HG02798 (cell line): ENCODE results near the gene PRKAR2B.
"Not testable (repeated sequence)": the region's sequence is repeated elsewhere in the genome, so short reads cannot be mapped to it uniquely, and the experiment has no call there.

Source experiments
- ATAC-seq: cut with Tn5 transposase; IDR thresholded peaks from one replicate; pipeline ENCODE4 v1.9.1; 2021; ENCODE audit warnings: mild to moderate bottlenecking; ENCODE audit not compliant: unreplicated experiment, poor library complexity

The PRKAR2B gene

DNA sequence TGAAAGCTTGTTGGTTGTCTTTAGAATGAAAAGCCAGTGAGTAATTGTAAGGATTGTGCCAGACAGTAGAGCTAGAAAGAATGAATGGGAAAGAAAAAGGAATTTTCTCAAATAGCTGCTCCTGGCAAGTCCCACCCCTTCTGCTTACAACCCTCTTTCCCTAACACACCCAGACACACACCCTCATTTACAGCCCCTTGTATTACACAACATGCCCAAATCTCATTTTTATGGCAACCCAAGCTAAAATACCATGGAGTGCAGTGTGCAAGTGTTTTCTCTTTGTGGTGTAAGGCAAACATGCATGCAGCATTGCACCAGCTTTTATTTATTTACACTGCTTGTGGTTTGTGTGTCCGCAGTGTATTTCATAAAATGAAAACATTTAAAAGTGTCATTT, 1.5 kb downstream of the PRKAR2B start:
- ATAC-seq: no peak

DNA sequence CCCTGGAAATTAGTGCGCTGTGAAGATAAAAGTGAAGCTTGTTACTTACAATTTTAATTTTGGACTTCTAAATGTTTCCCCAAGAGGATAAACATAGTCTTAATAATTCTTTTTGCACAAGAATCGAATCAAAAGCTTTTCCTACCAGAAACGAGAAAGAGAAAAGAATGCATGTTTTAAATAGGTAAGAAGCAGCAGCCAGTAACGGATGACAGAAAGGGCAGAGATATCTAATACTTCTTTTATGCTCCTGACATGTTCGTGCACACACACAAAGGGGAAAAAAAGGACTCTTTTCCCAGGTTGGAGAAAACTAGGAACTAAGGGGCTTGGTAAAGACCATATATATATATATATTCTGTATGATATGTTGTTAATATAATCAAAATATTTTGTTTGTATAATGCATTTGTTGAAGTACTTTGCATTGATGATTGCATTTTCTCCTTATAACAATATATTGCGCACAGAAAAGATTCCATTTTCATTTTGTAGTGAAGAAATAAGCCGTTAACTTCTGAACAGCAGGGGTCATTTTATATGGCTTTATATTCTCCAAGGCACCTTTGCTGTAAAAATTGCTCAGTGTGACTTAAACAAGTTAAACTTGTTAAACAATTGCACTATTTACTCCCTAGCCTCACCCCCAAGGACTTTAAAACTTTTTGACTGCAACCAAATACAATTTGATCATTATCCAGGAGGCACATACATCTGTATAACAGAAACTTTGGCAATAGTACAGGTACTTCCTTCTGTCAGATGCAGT, 2.2 kb downstream of the PRKAR2B start:
- no peak for ATAC-seq

DNA sequence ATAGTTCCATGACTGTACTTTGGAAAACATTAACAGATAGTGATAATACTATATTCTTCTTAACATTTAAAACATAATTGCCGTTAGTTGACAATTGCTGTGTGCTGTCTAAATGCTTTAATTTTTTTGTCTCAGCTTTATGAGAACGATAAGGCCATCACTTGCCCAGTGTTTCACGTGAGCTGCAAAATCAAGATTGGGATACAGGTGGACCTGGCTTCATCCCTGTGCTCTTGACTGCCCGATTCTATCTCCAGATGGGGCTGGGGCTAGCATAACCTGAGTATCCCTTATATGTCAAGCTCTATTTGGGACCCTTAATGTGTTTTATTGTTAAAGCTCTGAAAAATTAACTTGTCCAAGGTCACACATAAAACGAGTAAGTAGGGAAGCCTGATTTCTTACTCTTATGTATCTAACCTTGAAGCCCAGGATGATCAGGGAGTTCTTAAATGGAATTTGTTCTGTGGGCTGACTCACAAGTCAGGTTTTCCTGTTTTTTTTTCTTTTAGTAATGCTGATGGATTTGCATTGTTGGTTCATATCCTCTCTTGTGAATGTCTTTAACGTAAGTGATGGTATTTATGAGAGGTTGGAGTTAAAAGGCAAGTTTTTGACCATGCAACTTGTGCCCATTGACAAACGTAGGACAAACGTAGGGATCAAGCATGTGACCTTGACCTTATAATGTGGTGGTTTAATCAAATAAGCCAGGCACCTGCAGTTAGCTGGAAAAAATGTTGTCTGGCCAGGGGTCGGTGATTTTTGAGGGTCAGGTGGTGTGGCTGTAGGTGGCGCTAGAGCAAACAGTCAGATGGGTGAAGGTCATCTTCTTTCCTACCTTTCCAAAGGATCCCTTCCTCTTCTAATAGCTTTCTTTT, 3.6 kb downstream of the PRKAR2B start:
- no peak for ATAC-seq

GRCh38 chr7:107048783-107049418, 4.4 kb downstream of the PRKAR2B start:
- ATAC-seq: no peak

GRCh38 chr7:107049480-107049879, 5.0 kb downstream of the PRKAR2B start:
- no peak for ATAC-seq

DNA sequence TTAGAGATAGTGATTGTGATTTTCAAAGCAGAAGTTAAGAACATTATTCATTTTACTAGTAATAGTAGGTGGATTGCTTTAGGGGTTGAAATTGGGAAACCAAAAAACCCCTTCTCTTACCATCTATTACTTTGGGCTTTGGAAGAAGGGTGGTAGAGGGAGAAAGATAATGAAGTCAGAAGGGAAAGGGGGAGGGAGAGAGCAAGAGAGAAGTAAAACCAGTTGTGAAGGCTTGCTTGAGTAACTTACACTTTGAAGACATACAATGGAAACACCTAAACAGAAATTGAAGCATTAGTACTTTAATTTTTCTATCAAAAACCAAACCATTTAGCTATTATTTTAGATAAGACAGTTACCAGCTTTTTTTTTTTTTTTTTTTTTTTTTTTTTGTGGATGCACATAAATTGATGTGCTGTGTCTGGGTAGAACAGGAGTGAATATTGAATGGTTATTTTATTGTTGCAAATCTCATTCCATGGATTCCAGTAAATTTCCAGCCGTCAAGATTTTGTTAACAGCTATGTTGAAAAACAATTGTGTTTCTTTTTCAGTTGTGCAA, 5.5 kb downstream of the PRKAR2B start:
- no peak for ATAC-seq

DNA sequence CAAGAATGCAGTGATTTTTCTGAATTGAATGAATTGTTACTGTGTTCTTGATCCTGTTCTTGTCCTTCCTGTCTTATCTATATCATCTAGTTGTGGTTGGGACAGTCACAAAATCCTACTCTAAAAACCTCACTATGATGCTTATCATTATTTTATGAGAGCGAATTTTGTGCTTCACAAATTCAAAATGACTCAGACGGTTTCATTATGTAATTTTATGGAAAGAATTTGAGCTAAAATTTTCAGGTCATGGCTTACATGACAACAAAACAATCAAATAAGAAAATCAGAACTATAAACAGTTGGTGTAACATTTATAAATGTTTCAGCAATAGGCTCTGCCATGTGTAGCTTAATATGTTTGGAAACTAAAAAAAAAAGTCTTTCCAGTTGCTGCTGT, 6.9 kb downstream of the PRKAR2B start:
- ATAC-seq: no peak

- ATAC-seq: not testable (repeated sequence)
Observed at GRCh38 chr7:107054965-107055364, 10.5 kb downstream of the PRKAR2B start.

DNA sequence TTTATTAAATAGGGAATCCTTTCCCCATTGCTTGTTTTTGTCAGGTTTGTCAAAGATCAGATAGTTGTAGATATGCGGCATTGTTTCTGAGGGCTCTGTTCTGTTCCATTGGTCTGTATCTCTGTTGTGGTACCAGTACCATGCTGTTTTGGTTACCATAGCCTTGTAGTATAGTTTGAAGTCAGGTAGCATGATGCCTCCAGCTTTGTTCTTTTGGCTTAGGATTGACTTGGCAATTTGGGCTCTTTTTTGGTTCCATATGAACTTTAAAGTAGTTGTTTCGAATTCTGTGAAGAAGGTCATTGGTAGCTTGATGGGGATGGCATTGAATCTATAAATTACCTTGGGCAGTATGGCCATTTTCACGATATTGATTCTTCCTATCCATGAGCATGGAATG, 11.6 kb downstream of the PRKAR2B start:
- not testable (repeated sequence) for ATAC-seq

GRCh38 chr7:107056728-107057473, 12.4 kb downstream of the PRKAR2B start:
- ATAC-seq: no peak

GRCh38 chr7:107057474-107057833, 12.9 kb downstream of the PRKAR2B start:
- ATAC-seq: no peak

GRCh38 chr7:107059468-107059867, 15.0 kb downstream of the PRKAR2B start:
- no peak for ATAC-seq

DNA sequence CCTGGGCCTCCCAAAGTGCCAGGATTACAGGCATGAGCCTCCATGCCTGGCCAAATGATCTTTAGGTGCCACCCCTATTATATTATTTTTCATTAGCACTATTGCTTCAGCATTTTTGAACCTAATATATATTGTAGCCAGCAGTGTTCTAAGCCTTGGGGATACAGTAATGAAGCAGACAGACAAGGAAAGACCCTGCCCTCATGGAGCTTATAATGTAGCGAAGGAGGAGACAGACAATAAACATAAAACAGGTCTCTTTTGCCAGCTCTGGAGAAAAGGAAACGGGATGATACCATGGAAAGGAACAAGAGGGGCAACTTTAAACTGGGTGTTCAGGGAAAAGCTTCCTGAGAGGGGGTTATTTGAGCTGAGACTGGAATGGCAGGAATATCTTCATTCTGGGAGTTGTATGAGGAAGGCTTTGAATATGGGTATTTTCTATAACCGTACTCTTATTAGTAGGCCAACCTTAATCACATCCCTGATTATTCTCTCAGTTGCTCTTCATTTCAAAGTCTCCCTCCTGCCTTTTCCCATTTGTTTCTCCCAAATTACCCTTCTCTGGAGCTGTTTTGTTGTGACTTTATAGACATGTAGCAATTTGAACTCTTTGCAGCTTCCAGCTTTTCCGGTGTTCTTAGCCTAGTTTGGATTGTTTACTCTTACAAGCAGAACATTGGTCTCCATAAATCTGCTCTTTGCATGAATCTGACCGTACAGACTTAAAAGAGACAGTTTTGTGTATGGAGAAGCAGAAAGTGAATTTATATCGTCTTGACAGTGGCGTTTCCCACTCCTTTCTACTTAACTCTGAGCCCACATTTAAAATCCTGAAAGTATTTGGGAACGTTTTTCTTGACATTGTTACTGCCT, 19.0 kb downstream of the PRKAR2B start:
- ATAC-seq: no peak

DNA sequence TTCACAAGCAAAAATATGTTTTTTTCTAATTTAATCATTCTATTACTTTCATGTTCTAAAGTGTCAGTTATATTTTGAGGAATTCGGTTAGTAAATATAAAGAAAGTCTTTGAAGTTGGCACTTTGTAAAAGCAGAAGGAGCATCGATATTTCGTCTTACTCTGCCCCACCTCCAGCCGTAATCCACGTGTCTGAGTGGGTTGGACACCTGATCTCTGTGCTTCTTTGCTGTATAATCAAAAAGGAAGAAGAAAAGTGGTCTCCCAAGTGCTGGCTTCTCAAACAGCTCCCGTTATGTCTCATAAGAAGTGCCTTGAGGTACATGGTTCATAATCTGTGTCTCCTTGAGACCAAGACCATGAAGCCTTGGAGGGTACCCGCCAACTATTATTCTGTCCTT, 19.8 kb downstream of the PRKAR2B start:
- ATAC-seq: no peak

DNA sequence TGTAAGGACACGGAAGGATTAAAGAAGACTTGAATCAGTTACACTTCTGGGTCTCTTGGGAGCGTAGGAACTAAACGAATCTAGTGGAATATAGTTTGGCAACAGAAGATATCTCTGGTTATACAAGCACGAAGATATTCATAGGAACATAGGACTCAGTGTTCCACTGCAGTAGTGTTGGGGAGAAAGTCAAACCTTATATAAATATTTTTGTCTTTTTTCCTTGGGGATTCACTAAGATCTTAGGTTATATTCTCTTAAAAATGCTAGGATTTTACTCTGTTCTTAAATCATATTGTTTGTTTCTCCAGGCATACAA, 21.4 kb downstream of the PRKAR2B start:
- ATAC-seq: no peak

DNA sequence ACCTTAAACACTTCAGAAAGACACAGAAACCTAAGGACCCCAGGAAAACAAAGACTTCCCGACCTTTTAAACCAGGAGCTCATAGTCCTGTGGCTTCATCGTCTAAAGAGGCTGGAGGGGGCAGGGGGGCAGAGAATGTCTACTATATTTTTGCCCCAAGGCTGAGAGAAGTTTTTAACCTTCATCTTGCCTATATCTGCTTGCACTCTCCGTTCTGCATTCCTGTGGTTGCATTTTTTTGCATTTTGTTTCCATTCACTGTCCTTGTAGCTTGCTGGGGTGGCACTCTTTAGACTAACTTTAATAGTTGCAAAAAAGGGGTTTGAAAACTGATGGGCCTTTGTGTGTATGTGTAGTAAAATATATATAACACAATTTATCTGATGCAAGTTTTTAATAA, 23.7 kb downstream of the PRKAR2B start:
- ATAC-seq: no peak

GRCh38 chr7:107069457-107069856, 25.0 kb downstream of the PRKAR2B start:
- ATAC-seq: no peak

GRCh38 chr7:107070710-107071109, 26.2 kb downstream of the PRKAR2B start:
- ATAC-seq: no peak

DNA sequence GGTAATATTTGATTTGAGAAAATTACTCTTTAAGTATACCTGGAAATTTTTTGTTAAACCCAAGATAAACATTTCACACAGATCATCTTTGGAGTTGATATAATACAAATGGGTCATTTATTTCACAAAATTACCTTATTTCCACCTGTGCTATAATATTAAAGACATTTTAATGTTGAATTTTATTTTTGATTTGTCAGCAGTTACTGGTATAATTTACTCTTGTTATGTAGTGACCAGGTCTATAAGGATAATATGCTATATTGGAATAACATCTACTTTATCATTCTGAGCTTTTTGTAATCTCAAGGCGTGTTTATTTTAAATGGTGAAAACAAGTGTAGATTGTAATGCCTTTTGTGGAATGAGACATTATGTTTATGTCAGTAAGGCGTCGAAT, 26.6 kb downstream of the PRKAR2B start:
- ATAC-seq: no peak
